DND-41 (cell line): ENCODE data around the gene RHOJ.

Experiments used
- EZH2 ChIP-seq: IDR thresholded peaks from 3 replicates; pipeline ENCODE4 v1.6.1; 2012; ENCODE audit warnings: borderline replicate concordance, low read depth, mild to moderate bottlenecking, moderate library complexity, low read length, inconsistent platforms; ENCODE audit not compliant: severe bottlenecking
- TF ChIP-seq, protein P1 (sequence below): IDR thresholded peaks from 2 replicates; pipeline ENCODE4 v1.5.1; 2012; ENCODE audit warnings: borderline replicate concordance, low read length, moderate library complexity, mild to moderate bottlenecking; ENCODE audit not compliant: poor library complexity, severe bottlenecking; ENCODE audit errors: extremely low read depth

- TF ChIP-seq, protein P1, sequence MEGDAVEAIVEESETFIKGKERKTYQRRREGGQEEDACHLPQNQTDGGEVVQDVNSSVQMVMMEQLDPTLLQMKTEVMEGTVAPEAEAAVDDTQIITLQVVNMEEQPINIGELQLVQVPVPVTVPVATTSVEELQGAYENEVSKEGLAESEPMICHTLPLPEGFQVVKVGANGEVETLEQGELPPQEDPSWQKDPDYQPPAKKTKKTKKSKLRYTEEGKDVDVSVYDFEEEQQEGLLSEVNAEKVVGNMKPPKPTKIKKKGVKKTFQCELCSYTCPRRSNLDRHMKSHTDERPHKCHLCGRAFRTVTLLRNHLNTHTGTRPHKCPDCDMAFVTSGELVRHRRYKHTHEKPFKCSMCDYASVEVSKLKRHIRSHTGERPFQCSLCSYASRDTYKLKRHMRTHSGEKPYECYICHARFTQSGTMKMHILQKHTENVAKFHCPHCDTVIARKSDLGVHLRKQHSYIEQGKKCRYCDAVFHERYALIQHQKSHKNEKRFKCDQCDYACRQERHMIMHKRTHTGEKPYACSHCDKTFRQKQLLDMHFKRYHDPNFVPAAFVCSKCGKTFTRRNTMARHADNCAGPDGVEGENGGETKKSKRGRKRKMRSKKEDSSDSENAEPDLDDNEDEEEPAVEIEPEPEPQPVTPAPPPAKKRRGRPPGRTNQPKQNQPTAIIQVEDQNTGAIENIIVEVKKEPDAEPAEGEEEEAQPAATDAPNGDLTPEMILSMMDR, result no peak
- TF ChIP-seq EZH2, result no peak
Observed at GRCh38 chr14:63342371-63342770, 138.1 kb downstream of the RHOJ start.
